ENCODE results near the gene MAP7. TPM values are rescaled to one million over a fixed set of nuclear protein-coding genes. Genes with fewer than 3 reads are reported as not detected.

MAP7 gene
- total and polyA plus RNA-seq, 4 donors = 3.2 to 17.5 (median 8.3) TPM

- Histone ChIP-seq H3K27ac (ENCODE audit: low read depth in 1 of 2, low read length in 2 of 2) (no peak overlapping the region), H3K36me3 (ENCODE audit: control insufficient read depth in 4 of 4, insufficient read depth in 3 of 4, low read depth in 1 of 4, low read length in 3 of 4) (no peaks in the 10 kb centered on the region), H3K27me3 (ENCODE audit: control insufficient read depth in 4 of 4, insufficient read depth in 4 of 4, low read length in 3 of 4) (no peaks in the 10 kb centered on the region), H3K9ac (ENCODE audit: low read depth in 1 of 2, low read length in 2 of 2) (no peak overlapping the region), H3K4me3 (ENCODE audit: low read depth in 1 of 3, low read length in 3 of 3) (no peak overlapping the region), H3K9me3 (ENCODE audit: control insufficient read depth in 4 of 4, low read length in 3 of 4) (no peaks in the 10 kb centered on the region), H3K4me1 (ENCODE audit: control insufficient read depth in 4 of 4, insufficient read depth in 4 of 4, low read length in 3 of 4) (peaks cover 0 to 8% (median 6%) of the 10 kb centered on the region in 4 donors)
- TF ChIP-seq RAD21 (IDR thresholded peaks at IDR 0.05) = no peak
- WGBS = 69% methylated on average over 4 of the region's 4 CpGs
- DNase-seq (ENCODE audit: low spot score) = no peak
Measured at GRCh38 chr6:136466777-136467176, 83.4 kb downstream of the MAP7 start.

DNA sequence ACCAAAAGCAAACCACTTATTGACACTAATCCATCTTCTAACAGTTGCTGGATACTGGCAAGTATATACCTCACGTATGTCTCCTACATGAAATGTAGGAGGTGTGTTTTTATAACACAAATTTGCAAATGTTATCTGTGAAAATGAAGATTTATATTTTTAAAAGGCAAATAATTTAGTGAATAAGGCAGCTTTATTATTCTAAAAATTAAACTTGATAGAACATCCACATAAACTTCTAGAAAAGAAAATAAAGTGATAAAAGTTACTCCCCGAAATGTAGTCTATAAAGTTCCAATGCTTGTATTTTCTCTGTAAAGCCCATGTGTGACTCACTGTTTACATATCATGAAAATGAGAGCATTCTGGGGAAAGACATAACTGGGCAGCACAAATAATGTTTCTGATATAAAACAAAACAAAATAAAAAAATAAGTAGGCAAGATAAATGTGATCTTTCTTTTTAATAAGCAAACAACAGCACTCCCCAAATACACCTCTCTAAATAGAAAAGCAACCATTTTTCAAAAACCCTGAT, 84.4 kb downstream of the MAP7 start:
- Histone ChIP-seq H3K27me3 (ENCODE audit: control insufficient read depth in 4 of 4, insufficient read depth in 4 of 4, low read length in 3 of 4) (no peaks in the 10 kb centered on the region), H3K36me3 (ENCODE audit: control insufficient read depth in 4 of 4, insufficient read depth in 3 of 4, low read depth in 1 of 4, low read length in 3 of 4) (no peaks in the 10 kb centered on the region), H3K9me3 (ENCODE audit: control insufficient read depth in 4 of 4, low read length in 3 of 4) (no peaks in the 10 kb centered on the region), H3K4me3 (ENCODE audit: low read depth in 1 of 3, low read length in 3 of 3) (no peak overlapping the region), H3K9ac (ENCODE audit: low read depth in 1 of 2, low read length in 2 of 2) (no peak overlapping the region), H3K4me1 (ENCODE audit: control insufficient read depth in 4 of 4, insufficient read depth in 4 of 4, low read length in 3 of 4) (peaks cover 0 to 1% (median 0%) of the 10 kb centered on the region in 4 donors), H3K27ac (ENCODE audit: low read depth in 1 of 2, low read length in 2 of 2) (no peak overlapping the region)
- DNase-seq (ENCODE audit: low spot score) = no peak
- 82% methylated on average over 2 of the region's 2 CpGs for WGBS
- no peak for TF ChIP-seq RAD21 (IDR thresholded peaks at IDR 0.05)
- TF ChIP-seq FOXA2 (IDR thresholded peaks at IDR 0.05) = peak; percentile 6

- 91% methylated on average over 4 of the region's 4 CpGs for WGBS
- TF ChIP-seq FOXA1 (IDR thresholded peaks at IDR 0.05) (no peak), ZBTB33 (IDR thresholded peaks at IDR 0.05) (no peak), HNF4G (IDR thresholded peaks at IDR 0.05) (no peak), FOXA2 (IDR thresholded peaks at IDR 0.05) (no peak), RAD21 (IDR thresholded peaks at IDR 0.05) (no peak), YY1 (IDR thresholded peaks at IDR 0.05) (no peak), RXRA (IDR thresholded peaks at IDR 0.05) (no peak), HNF4A (conservative IDR thresholded peaks at IDR 0.05) (no peak), SP1 (IDR thresholded peaks at IDR 0.05) (no peak), TAF1 (conservative IDR thresholded peaks at IDR 0.05) (no peak), EGR1 (IDR thresholded peaks at IDR 0.05; ENCODE audit: low read depth in 2 of 2) (no peak), JUND (IDR thresholded peaks at IDR 0.05) (no peak)
- TF ChIP-seq, protein P1, sequence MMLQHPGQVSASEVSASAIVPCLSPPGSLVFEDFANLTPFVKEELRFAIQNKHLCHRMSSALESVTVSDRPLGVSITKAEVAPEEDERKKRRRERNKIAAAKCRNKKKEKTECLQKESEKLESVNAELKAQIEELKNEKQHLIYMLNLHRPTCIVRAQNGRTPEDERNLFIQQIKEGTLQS (IDR thresholded peaks at IDR 0.05) = no peak
- TF ChIP-seq, protein P2, sequence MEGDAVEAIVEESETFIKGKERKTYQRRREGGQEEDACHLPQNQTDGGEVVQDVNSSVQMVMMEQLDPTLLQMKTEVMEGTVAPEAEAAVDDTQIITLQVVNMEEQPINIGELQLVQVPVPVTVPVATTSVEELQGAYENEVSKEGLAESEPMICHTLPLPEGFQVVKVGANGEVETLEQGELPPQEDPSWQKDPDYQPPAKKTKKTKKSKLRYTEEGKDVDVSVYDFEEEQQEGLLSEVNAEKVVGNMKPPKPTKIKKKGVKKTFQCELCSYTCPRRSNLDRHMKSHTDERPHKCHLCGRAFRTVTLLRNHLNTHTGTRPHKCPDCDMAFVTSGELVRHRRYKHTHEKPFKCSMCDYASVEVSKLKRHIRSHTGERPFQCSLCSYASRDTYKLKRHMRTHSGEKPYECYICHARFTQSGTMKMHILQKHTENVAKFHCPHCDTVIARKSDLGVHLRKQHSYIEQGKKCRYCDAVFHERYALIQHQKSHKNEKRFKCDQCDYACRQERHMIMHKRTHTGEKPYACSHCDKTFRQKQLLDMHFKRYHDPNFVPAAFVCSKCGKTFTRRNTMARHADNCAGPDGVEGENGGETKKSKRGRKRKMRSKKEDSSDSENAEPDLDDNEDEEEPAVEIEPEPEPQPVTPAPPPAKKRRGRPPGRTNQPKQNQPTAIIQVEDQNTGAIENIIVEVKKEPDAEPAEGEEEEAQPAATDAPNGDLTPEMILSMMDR (IDR thresholded peaks at IDR 0.05; ENCODE audit: low read depth, low read length, missing input control) = no peak
- TF ChIP-seq, protein P3, sequence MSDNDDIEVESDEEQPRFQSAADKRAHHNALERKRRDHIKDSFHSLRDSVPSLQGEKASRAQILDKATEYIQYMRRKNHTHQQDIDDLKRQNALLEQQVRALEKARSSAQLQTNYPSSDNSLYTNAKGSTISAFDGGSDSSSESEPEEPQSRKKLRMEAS (IDR thresholded peaks at IDR 0.05) = no peak
- TF ChIP-seq, protein P4, sequence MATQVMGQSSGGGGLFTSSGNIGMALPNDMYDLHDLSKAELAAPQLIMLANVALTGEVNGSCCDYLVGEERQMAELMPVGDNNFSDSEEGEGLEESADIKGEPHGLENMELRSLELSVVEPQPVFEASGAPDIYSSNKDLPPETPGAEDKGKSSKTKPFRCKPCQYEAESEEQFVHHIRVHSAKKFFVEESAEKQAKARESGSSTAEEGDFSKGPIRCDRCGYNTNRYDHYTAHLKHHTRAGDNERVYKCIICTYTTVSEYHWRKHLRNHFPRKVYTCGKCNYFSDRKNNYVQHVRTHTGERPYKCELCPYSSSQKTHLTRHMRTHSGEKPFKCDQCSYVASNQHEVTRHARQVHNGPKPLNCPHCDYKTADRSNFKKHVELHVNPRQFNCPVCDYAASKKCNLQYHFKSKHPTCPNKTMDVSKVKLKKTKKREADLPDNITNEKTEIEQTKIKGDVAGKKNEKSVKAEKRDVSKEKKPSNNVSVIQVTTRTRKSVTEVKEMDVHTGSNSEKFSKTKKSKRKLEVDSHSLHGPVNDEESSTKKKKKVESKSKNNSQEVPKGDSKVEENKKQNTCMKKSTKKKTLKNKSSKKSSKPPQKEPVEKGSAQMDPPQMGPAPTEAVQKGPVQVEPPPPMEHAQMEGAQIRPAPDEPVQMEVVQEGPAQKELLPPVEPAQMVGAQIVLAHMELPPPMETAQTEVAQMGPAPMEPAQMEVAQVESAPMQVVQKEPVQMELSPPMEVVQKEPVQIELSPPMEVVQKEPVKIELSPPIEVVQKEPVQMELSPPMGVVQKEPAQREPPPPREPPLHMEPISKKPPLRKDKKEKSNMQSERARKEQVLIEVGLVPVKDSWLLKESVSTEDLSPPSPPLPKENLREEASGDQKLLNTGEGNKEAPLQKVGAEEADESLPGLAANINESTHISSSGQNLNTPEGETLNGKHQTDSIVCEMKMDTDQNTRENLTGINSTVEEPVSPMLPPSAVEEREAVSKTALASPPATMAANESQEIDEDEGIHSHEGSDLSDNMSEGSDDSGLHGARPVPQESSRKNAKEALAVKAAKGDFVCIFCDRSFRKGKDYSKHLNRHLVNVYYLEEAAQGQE (IDR thresholded peaks at IDR 0.05) = no peak
- Histone ChIP-seq H3K27ac (ENCODE audit: low read depth in 1 of 2, low read length in 2 of 2) (no peak overlapping the region), H3K4me3 (ENCODE audit: low read depth in 1 of 3, low read length in 3 of 3) (no peak overlapping the region), H3K9me3 (ENCODE audit: control insufficient read depth in 4 of 4, low read length in 3 of 4) (no peaks in the 10 kb centered on the region), H3K27me3 (ENCODE audit: control insufficient read depth in 4 of 4, insufficient read depth in 4 of 4, low read length in 3 of 4) (no peaks in the 10 kb centered on the region), H3K4me1 (ENCODE audit: control insufficient read depth in 4 of 4, insufficient read depth in 4 of 4, low read length in 3 of 4) (peaks cover 0 to 1% (median 0%) of the 10 kb centered on the region in 4 donors), H3K9ac (ENCODE audit: low read depth in 1 of 2, low read length in 2 of 2) (no peak overlapping the region), H3K36me3 (ENCODE audit: control insufficient read depth in 4 of 4, insufficient read depth in 3 of 4, low read depth in 1 of 4, low read length in 3 of 4) (no peaks in the 10 kb centered on the region)
- DNase-seq (ENCODE audit: low spot score) = no peak
Measured at GRCh38 chr6:136464874-136465273, 85.3 kb downstream of the MAP7 start.
